B cell (primary cell): ENCODE results near the gene ZNF112. TPM values are rescaled to one million over a fixed set of nuclear protein-coding genes. Genes with fewer than 3 reads are reported as not detected.

Experiments used
- ATAC-seq: fragments of 200-7000 bp; cut with Tn5 transposase; one replicate; pipeline ENCODE4 v1.10.0; 2021; ENCODE audit warnings: low read depth, mild to moderate bottlenecking, moderate number of reproducible peaks, moderate library complexity
- CTCF ChIA-PET: fragments of 350-600 bp; sonication (Branson Sonifier 250); formaldehyde crosslinking; loops from one replicate; lab custom pipeline; 2021; ENCODE audit warnings: antibody characterized with exemption, inconsistent platforms; lab: Charles Lee
- POLR2A ChIA-PET: fragments of 350-600 bp; sonication (Branson Sonifier 250); formaldehyde crosslinking; loops from one replicate; lab custom pipeline; 2021; ENCODE audit warnings: antibody characterized with exemption; lab: Charles Lee
- DNase-seq: peaks from one replicate; pipeline ENCODE4 v3.0.0; 2013
- H2AFZ ChIP-seq: 2 replicates; pipeline ENCODE4 v1.6.1; 2012; ENCODE audit warnings: mild to moderate bottlenecking, low read depth, low read length; ENCODE audit not compliant: insufficient read depth, poor library complexity, severe bottlenecking
- H3K27ac ChIP-seq, 2 donors: 1 replicate in 1 of 2; 2 replicates in 1 of 2; pipeline ENCODE4 v1.5.1; 2012 to 2013; ENCODE audit warnings: low read length in 2 of 2, mild to moderate bottlenecking in 2 of 2, moderate library complexity in 1 of 2
- H3K27me3 ChIP-seq, 4 experiments: fragments of 200-600 bp in 1 of 4; sonication (generic) in 1 of 4; replicated peaks in 1 of 4; 1 replicate in 2 of 4; 2 replicates in 2 of 4; pipeline versions ENCODE4 v1.6.1 to v1.7.0; 2013 to 2016; ENCODE audit warnings: low read length in 3 of 4, mild to moderate bottlenecking in 2 of 4, mixed read lengths in 1 of 4, moderate library complexity in 1 of 4; ENCODE audit not compliant: insufficient read depth in 4 of 4, control insufficient read depth in 3 of 4; ENCODE audit errors: control extremely low read depth in 1 of 4
- H3K36me3 ChIP-seq, 2 experiments: replicated peaks in 1 of 2; 1 replicate in 1 of 2; 2 replicates in 1 of 2; pipeline versions ENCODE4 v1.6.1 to v1.7.1; 2013; ENCODE audit warnings: low read length in 1 of 2; ENCODE audit not compliant: insufficient read depth in 2 of 2, control insufficient read depth in 1 of 2; ENCODE audit errors: control extremely low read depth in 1 of 2, extremely low read depth in 1 of 2
- H3K4me1 ChIP-seq, 2 donors: fragments of 200-600 bp in 1 of 2; sonication (generic) in 1 of 2; 1 replicate in 1 of 2; 2 replicates in 1 of 2; pipeline versions ENCODE4 v1.5.1 to v1.6.1; 2013 to 2017; ENCODE audit warnings: low read length in 2 of 2; ENCODE audit not compliant: control insufficient read depth in 2 of 2, insufficient read depth in 2 of 2
- H3K4me2 ChIP-seq: replicated peaks from 2 replicates; pipeline ENCODE3; 2012; ENCODE audit warnings: mild to moderate bottlenecking, low read depth, low read length; ENCODE audit not compliant: poor library complexity, severe bottlenecking
- H3K4me3 ChIP-seq, 5 experiments: fragments of 200-600 bp in 1 of 5; sonication (generic) in 1 of 5; 1 replicate in 3 of 5; 2 replicates in 2 of 5; pipeline versions ENCODE4 v1.5.1 to v1.7.0; 2011 to 2016; ENCODE audit warnings: low read length in 4 of 5, mild to moderate bottlenecking in 4 of 5, low read depth in 2 of 5, control low read depth in 1 of 5, moderate library complexity in 1 of 5; ENCODE audit not compliant: insufficient read depth in 1 of 5; ENCODE audit errors: control extremely low read depth in 1 of 5, extremely low read depth in 1 of 5
- H3K79me2 ChIP-seq: fragments of 200-600 bp; sonication (generic); one replicate; pipeline ENCODE4 v1.6.0; 2016; ENCODE audit warnings: low read length; ENCODE audit not compliant: control insufficient read depth, insufficient read depth
- H3K9ac ChIP-seq: fragments of 200-600 bp; sonication (generic); 2 replicates; pipeline ENCODE4 v1.6.1; 2017; ENCODE audit warnings: mild to moderate bottlenecking, low read length, moderate library complexity
- H3K9me3 ChIP-seq, 3 donors: one replicate each; pipeline versions ENCODE4 v1.6.1 to v1.7.1; 2013; ENCODE audit warnings: low read length in 2 of 3; ENCODE audit not compliant: control insufficient read depth in 2 of 3, insufficient read depth in 1 of 3; ENCODE audit errors: control extremely low read depth in 1 of 3
- H4K20me1 ChIP-seq: 2 replicates; pipeline ENCODE4 v1.6.0; 2012; ENCODE audit warnings: mild to moderate bottlenecking, low read length; ENCODE audit not compliant: insufficient read depth, control insufficient read depth, poor library complexity, severe bottlenecking
- H3K27ac Mint-ChIP-seq: one replicate; pipeline ENCODE4 v1.8.0; 2021; ENCODE audit warnings: mixed read lengths
- H3K27me3 Mint-ChIP-seq: one replicate; pipeline ENCODE4 v1.8.0; 2021; ENCODE audit warnings: mixed read lengths
- H3K4me1 Mint-ChIP-seq: one replicate; pipeline ENCODE4 v1.8.0; 2021; ENCODE audit warnings: mixed read lengths
- H3K4me3 Mint-ChIP-seq: one replicate; pipeline ENCODE4 v1.8.0; 2021; ENCODE audit warnings: mixed read lengths
- H3K9me3 Mint-ChIP-seq: one replicate; pipeline ENCODE4 v1.8.0; 2022; ENCODE audit warnings: mixed read lengths; ENCODE audit not compliant: insufficient read depth
- CTCF ChIP-seq: fragments of 200-600 bp; IDR thresholded peaks from one replicate; pipeline ENCODE4 v1.8.0; 2022; ENCODE audit warnings: antibody characterized with exemption, mild to moderate bottlenecking
- EZH2 ChIP-seq: IDR thresholded peaks from 2 replicates; pipeline ENCODE4 v1.6.1; 2012; ENCODE audit warnings: borderline replicate concordance, low read depth, mild to moderate bottlenecking, moderate library complexity, low read length; ENCODE audit not compliant: insufficient read depth, poor library complexity, severe bottlenecking
- WGBS: methylation state at CpG from one replicate; pipeline ENCODE4 v1.1.5; 2013; ENCODE audit warnings: missing lambda C conversion rate; ENCODE audit not compliant: insufficient coverage; 5-methylcytosine and 5-hydroxymethylcytosine counted together
- intact Hi-C: fragments of 100-400 bp; cut with micrococcal nuclease; formaldehyde crosslinking; loops from one replicate; pipeline ENCODE4 v1.10.0; 2022
- polyA plus RNA-seq: library from polyadenylated mRNA; depleted of rRNA; stranded (reverse); fragments of >200 nt; gene quantifications from 2 replicates; pipeline ENCODE4 v1.2.3, GENCODE V29; 2012
- total RNA-seq, 2 donors: library from RNA; stranded (reverse); fragments of 120-200 nt in 1 of 2; gene quantifications; 1 replicate in 1 of 2; 2 replicates in 1 of 2; pipeline versions ENCODE4 v1.2.3 to v1.2.4, GENCODE V29; 2013 to 2022

The ZNF112 gene
- total and polyA plus RNA-seq, 2 donors (not counting 1 experiment from before 2014, with no cell fraction given) = 0.51 to 1.7 TPM

GRCh38 chr19:44332145-44332544 is 24.3 kb downstream of the ZNF112 start:
- peaks cover 32% of the 10 kb centered on the region for H3K9me3 Mint-ChIP-seq
- Histone ChIP-seq H3K4me3 (no peak overlapping the region), H3K9me3 (peaks cover 11 to 36% (median 30%) of the 10 kb centered on the region in 3 donors), H4K20me1 (no peaks in the 10 kb centered on the region), H2AFZ (no peak overlapping the region), H3K79me2 (no peaks in the 10 kb centered on the region), H3K9ac (no peak overlapping the region), H3K27me3 (no peaks in the 10 kb centered on the region), H3K4me2 (no peak overlapping the region), H3K36me3 (peaks cover 2 to 15% of the 10 kb centered on the region in 2 experiments), H3K4me1 (no peaks in the 10 kb centered on the region), H3K27ac (no peak overlapping the region)
- TF ChIP-seq CTCF = no peak
- DNase-seq = no peak
- no peaks in the 10 kb centered on the region for H3K4me1 Mint-ChIP-seq
- WGBS = no CpG with 5 or more reads among the region's 1 CpG
- no peak overlapping the region for H3K27ac Mint-ChIP-seq
- no peak overlapping the region for H3K4me3 Mint-ChIP-seq
- ChIA-PET CTCF (no interaction called here), POLR2A (no interaction called here)
- intact Hi-C loops = no loop called here
- ATAC-seq = no peak
- peaks cover 10% of the 10 kb centered on the region for H3K27me3 Mint-ChIP-seq

- no peak overlapping the region for H3K4me3 ChIP-seq
- no peak overlapping the region for H2AFZ ChIP-seq
- no peaks in the 10 kb centered on the region for H3K79me2 ChIP-seq
- H3K27me3 ChIP-seq = no peaks in the 10 kb centered on the region
- no peak overlapping the region for H3K9ac ChIP-seq
- peaks cover 7 to 13% of the 10 kb centered on the region in 2 donors for H3K4me1 ChIP-seq
- peaks cover 6 to 9% (median 6%) of the 10 kb centered on the region in 3 donors for H3K9me3 ChIP-seq
- ATAC-seq (no peak), DNase-seq (no peak)
- ChIA-PET POLR2A (no interaction called here), CTCF (no interaction called here)
- no peak overlapping the region for H3K4me2 ChIP-seq
- Mint-ChIP-seq H3K4me3 (no peak overlapping the region), H3K27me3 (peaks cover 3% of the 10 kb centered on the region), H3K4me1 (peaks cover 16% of the 10 kb centered on the region), H3K9me3 (peaks cover 5% of the 10 kb centered on the region), H3K27ac (no peak overlapping the region)
- intact Hi-C loops = no loop called here
- no peaks in the 10 kb centered on the region for H4K20me1 ChIP-seq
- no peak overlapping the region for H3K27ac ChIP-seq
- no peaks in the 10 kb centered on the region for H3K36me3 ChIP-seq
- TF ChIP-seq EZH2 (no peak), CTCF (no peak)
- WGBS = no CpG with 5 or more reads among the region's 2 CpGs
Measured at GRCh38 chr19:44315883-44316282, 40.6 kb downstream of the ZNF112 start.
